ENCODE data around the gene HMGB3.

- TF ChIP-seq EZH2 (IDR thresholded peaks at IDR 0.05): no peak
- TF ChIP-seq POLR2AphosphoS5 (IDR thresholded peaks at IDR 0.05; ENCODE audit: borderline replicate concordance, low read depth, low read length): no peak
- TF ChIP-seq FOXP2 (optimal IDR thresholded peaks at IDR 0.05; ENCODE audit: control extremely low read depth, extremely low read length, insufficient read depth): no peak
Observed at GRCh38 chrX:150980186-150980585, 2.9 kb upstream of the HMGB3 start.

Measured in SK-N-MC (cell line).